ENCODE data around the gene PDRG1.
A peak's percentile ranks its signal among the peaks of the same experiment; 100 is the strongest.

The PDRG1 gene

GRCh38 chr20:31968291-31969126 is 16.7 kb upstream of the PDRG1 start:
- H3K36me3 ChIP-seq (ENCODE audit: insufficient read depth, low read length) = no peaks in the 10 kb centered on the region
- no peak overlapping the region for H3K27ac ChIP-seq (ENCODE audit: low read depth, low read length, poor library complexity, severe bottlenecking)
- no peak overlapping the region for H3K9ac ChIP-seq (ENCODE audit: low read length)
- H3K9me3 ChIP-seq (ENCODE audit: low read length) = no peaks in the 10 kb centered on the region
- no peaks in the 10 kb centered on the region for H3F3A ChIP-seq (ENCODE audit: insufficient read depth, low read length)
- TF ChIP-seq EZH2 (IDR thresholded peaks at IDR 0.05; ENCODE audit: borderline replicate concordance, low read length) (no peak), CTCF (IDR thresholded peaks at IDR 0.05; ENCODE audit: low read length) (no peak)
- H2AFZ ChIP-seq (ENCODE audit: low read length) = no peak overlapping the region
- no peaks in the 10 kb centered on the region for H3K79me2 ChIP-seq (ENCODE audit: insufficient read depth, low read length)
- H4K20me1 ChIP-seq (ENCODE audit: insufficient read depth, low read length) = no peaks in the 10 kb centered on the region
- H3K4me3 ChIP-seq (ENCODE audit: low read depth, low read length, poor library complexity, severe bottlenecking) = peak overlapping the region; percentile 25
- peak overlapping the region; percentile 41; the same call in 1 of the 2 replicates for H3K4me2 ChIP-seq (ENCODE audit: low read length)
- H3K9me2 ChIP-seq (ENCODE audit: low read depth, low read length) = no peaks in the 10 kb centered on the region
- H3K4me1 ChIP-seq (ENCODE audit: insufficient read depth, low read length, severe bottlenecking) = no peaks in the 10 kb centered on the region
- 0 out of 2 replicates have a peak, but pooled peaks cover 1% of the 10 kb centered on the region for H3K27me3 ChIP-seq (ENCODE audit: insufficient read depth, low read length)

- no peaks in the 10 kb centered on the region for H3F3A ChIP-seq (ENCODE audit: insufficient read depth, low read length)
- no peaks in the 10 kb centered on the region for H3K9me3 ChIP-seq (ENCODE audit: low read length)
- H3K4me3 ChIP-seq (ENCODE audit: low read depth, low read length, poor library complexity, severe bottlenecking) = peak within 1 kb of the TSS; percentile 25
- H2AFZ ChIP-seq (ENCODE audit: low read length) = no peak within 1 kb of the TSS
- H3K27ac ChIP-seq (ENCODE audit: low read depth, low read length, poor library complexity, severe bottlenecking) = no peak within 1 kb of the TSS
- H3K36me3 ChIP-seq (ENCODE audit: insufficient read depth, low read length) = no peaks in the 10 kb centered on the region
- H3K79me2 ChIP-seq (ENCODE audit: insufficient read depth, low read length) = no peaks in the 10 kb centered on the region
- no peaks in the 10 kb centered on the region for H3K9me2 ChIP-seq (ENCODE audit: low read depth, low read length)
- H3K4me1 ChIP-seq (ENCODE audit: insufficient read depth, low read length, severe bottlenecking) = no peaks in the 10 kb centered on the region
- TF ChIP-seq EZH2 (IDR thresholded peaks at IDR 0.05; ENCODE audit: borderline replicate concordance, low read length) = no peak
- no peak for TF ChIP-seq CTCF (IDR thresholded peaks at IDR 0.05; ENCODE audit: low read length)
- H3K9ac ChIP-seq (ENCODE audit: low read length) = no peak within 1 kb of the TSS
- H3K27me3 ChIP-seq (ENCODE audit: insufficient read depth, low read length) = no peaks in the 10 kb centered on the region
- H4K20me1 ChIP-seq (ENCODE audit: insufficient read depth, low read length) = no peaks in the 10 kb centered on the region
- peak within 1 kb of the TSS; percentile 42; the same call in 1 of the 2 replicates for H3K4me2 ChIP-seq (ENCODE audit: low read length)
Measured at GRCh38 chr20:31967830-31968249, 16.0 kb upstream of the PDRG1 start, which contains the start of gene XKR7. XKR7 (plus strand) TSS chr20:31968151; CDS start chr20:31968176, 25 bp downstream.

GRCh38 chr20:31966991-31967655 is 15.3 kb upstream of the PDRG1 start:
- H4K20me1 ChIP-seq (ENCODE audit: insufficient read depth, low read length) = no peaks in the 10 kb centered on the region
- TF ChIP-seq CTCF (IDR thresholded peaks at IDR 0.05; ENCODE audit: low read length) = no peak
- no peak for TF ChIP-seq EZH2 (IDR thresholded peaks at IDR 0.05; ENCODE audit: borderline replicate concordance, low read length)
- H3K4me2 ChIP-seq (ENCODE audit: low read length) = no peak overlapping the region
- no peaks in the 10 kb centered on the region for H3K36me3 ChIP-seq (ENCODE audit: insufficient read depth, low read length)
- no peak overlapping the region for H3K9ac ChIP-seq (ENCODE audit: low read length)
- H3F3A ChIP-seq (ENCODE audit: insufficient read depth, low read length) = no peaks in the 10 kb centered on the region
- no peaks in the 10 kb centered on the region for H3K9me3 ChIP-seq (ENCODE audit: low read length)
- H3K79me2 ChIP-seq (ENCODE audit: insufficient read depth, low read length) = no peaks in the 10 kb centered on the region
- H3K9me2 ChIP-seq (ENCODE audit: low read depth, low read length) = no peaks in the 10 kb centered on the region
- no peak overlapping the region for H3K27ac ChIP-seq (ENCODE audit: low read depth, low read length, poor library complexity, severe bottlenecking)
- H2AFZ ChIP-seq (ENCODE audit: low read length) = no peak overlapping the region
- H3K27me3 ChIP-seq (ENCODE audit: insufficient read depth, low read length) = no peaks in the 10 kb centered on the region
- H3K4me1 ChIP-seq (ENCODE audit: insufficient read depth, low read length, severe bottlenecking) = no peaks in the 10 kb centered on the region
- no peak overlapping the region for H3K4me3 ChIP-seq (ENCODE audit: low read depth, low read length, poor library complexity, severe bottlenecking)

Measured in OCI-LY1 (cell line).